HCT116 (cell line): Measurements from ENCODE around the gene PI4KA. TPM values are rescaled to one million over a fixed set of nuclear protein-coding genes. Genes with fewer than 3 reads are reported as not detected.

Experiments used
- ATAC-seq: fragments of 200-7000 bp; cut with Tn5 transposase; 2 replicates; pipeline ENCODE4 v1.9.1; 2020; ENCODE audit warnings: mild to moderate bottlenecking, moderate library complexity
- BruUV-seq: library from RNA; stranded (reverse); fragments of 400-500 nt; replicated peaks from 2 replicates; lab custom pipeline; 2021; lab: Mats Ljungman, UMichigan
- CTCF ChIA-PET: fragments of 300-600 bp; sonication (Branson Sonifier 250); formaldehyde crosslinking; loops from one replicate; lab custom pipeline; 2021; ENCODE audit warnings: antibody characterized with exemption; lab: Charles Lee
- POLR2A ChIA-PET: fragments of 300-600, 350-600 bp; sonication (Branson Sonifier 250); formaldehyde crosslinking; loops from one replicate; lab custom pipeline; 2021; ENCODE audit warnings: antibody characterized with exemption; lab: Charles Lee
- RAD21 ChIA-PET, 2 experiments: fragments of 300-600 bp; sonication (Branson Sonifier 250); formaldehyde crosslinking; loops; one replicate each; lab custom pipeline; 2023; ENCODE audit warnings: low total read pairs in 2 of 2; ENCODE audit not compliant: uncharacterized antibody in 2 of 2, unreplicated experiment in 2 of 2, low non-redundant PET in 1 of 2; lab: Charles Lee
- DNase-seq: peaks from one replicate; pipeline ENCODE4 v3.0.0-alpha.2; 2010; ENCODE audit warnings: low read depth, low spot score
- H2AFZ ChIP-seq: fragments of 200-600 bp; shearing (Covaris generic), sonication (generic); 2 replicates; pipeline ENCODE4 v1.6.1; 2017; ENCODE audit warnings: low read depth, mixed run types, mixed read lengths, antibody characterized with exemption, low read length; ENCODE audit not compliant: poor library complexity, severe bottlenecking
- H3K27ac ChIP-seq: 2 replicates; pipeline ENCODE4 v1.5.1; 2012; ENCODE audit warnings: low read depth, low read length
- H3K27me3 ChIP-seq: fragments of 200-600 bp; sonication (generic); 2 replicates; pipeline ENCODE4 v1.6.1; 2016; ENCODE audit warnings: mixed run types, low read length, mixed read lengths; ENCODE audit not compliant: insufficient read depth
- H3K36me3 ChIP-seq, 2 experiments: fragments of 200-500 bp in 1 of 2; fragments of 200-600 bp in 1 of 2; sonication (Bioruptor generic) in 1 of 2; sonication (generic) in 1 of 2; 2 replicates each; pipeline versions ENCODE4 v1.5.1 to v1.6.1; 2014 to 2016; ENCODE audit warnings: low read length in 2 of 2, inconsistent platforms in 1 of 2, mixed read lengths in 1 of 2, mixed run types in 1 of 2; ENCODE audit not compliant: insufficient read depth in 2 of 2, control insufficient read depth in 1 of 2
- H3K4me1 ChIP-seq, 2 experiments: fragments of 200-600 bp in 1 of 2; sonication (generic) in 1 of 2; 2 replicates each; pipeline versions ENCODE4 v1.5.1 to v1.6.1; 2012 to 2017; ENCODE audit warnings: low read length in 2 of 2, inconsistent platforms in 1 of 2, mild to moderate bottlenecking in 1 of 2, mixed read lengths in 1 of 2, mixed run types in 1 of 2, moderate library complexity in 1 of 2; ENCODE audit not compliant: insufficient read depth in 2 of 2, control insufficient read depth in 1 of 2
- H3K4me2 ChIP-seq: fragments of 200-600 bp; sonication (generic); 2 replicates; pipeline ENCODE4 v1.6.1; 2017; ENCODE audit warnings: mixed run types, low read length, mixed read lengths
- H3K4me3 ChIP-seq, 2 experiments: fragments of 200-600 bp in 1 of 2; sonication (generic) in 1 of 2; replicated peaks in 1 of 2; 2 replicates each; pipeline ENCODE4 v1.5.1; 2011 to 2016; ENCODE audit warnings: low read length in 2 of 2, control low read depth in 1 of 2, low read depth in 1 of 2, mild to moderate bottlenecking in 1 of 2, mixed read lengths in 1 of 2, mixed run types in 1 of 2
- H3K79me2 ChIP-seq: fragments of 200-600 bp; sonication (generic); 2 replicates; pipeline ENCODE4 v1.6.1; 2017; ENCODE audit warnings: mild to moderate bottlenecking, mixed run types, low read length, moderate library complexity, mixed read lengths; ENCODE audit not compliant: insufficient read depth
- H3K9ac ChIP-seq: fragments of 200-600 bp; sonication (generic); 2 replicates; pipeline ENCODE4 v1.6.1; 2016; ENCODE audit warnings: low read length, mixed read lengths
- H3K9me2 ChIP-seq: fragments of 200-600 bp; sonication (generic), shearing (Covaris generic); 2 replicates; pipeline ENCODE4 v1.6.1; 2017; ENCODE audit warnings: mixed run types, mild to moderate bottlenecking, moderate library complexity; ENCODE audit not compliant: insufficient read depth
- H3K9me3 ChIP-seq, 2 experiments: fragments of 200-500 bp in 1 of 2; fragments of 200-600 bp in 1 of 2; sonication (Bioruptor generic) in 1 of 2; sonication (generic) in 1 of 2; 2 replicates each; pipeline ENCODE4 v1.6.1; 2014 to 2017; ENCODE audit warnings: low read length in 2 of 2, mixed read lengths in 2 of 2, inconsistent platforms in 1 of 2, low read depth in 1 of 2, mild to moderate bottlenecking in 1 of 2, mixed run types in 1 of 2, moderate library complexity in 1 of 2; ENCODE audit not compliant: control insufficient read depth in 1 of 2, insufficient read depth in 1 of 2
- H4K20me1 ChIP-seq: fragments of 200-600 bp; sonication (generic), shearing (Covaris generic); 2 replicates; pipeline ENCODE4 v1.6.1; 2017; ENCODE audit warnings: mixed run types, mild to moderate bottlenecking, moderate library complexity; ENCODE audit not compliant: insufficient read depth
- CBX3 ChIP-seq: IDR thresholded peaks from 2 replicates; pipeline ENCODE4 v1.6.1; 2012; ENCODE audit warnings: low read depth
- EGR1 ChIP-seq: IDR thresholded peaks from 2 replicates; pipeline ENCODE4 v1.6.1; 2012; ENCODE audit warnings: low read depth
- EZH2 ChIP-seq: fragments of 200-600 bp; sonication (generic); IDR thresholded peaks from 2 replicates; pipeline ENCODE4 v1.6.1; 2017; ENCODE audit warnings: antibody characterized with exemption, mixed run types
- JUND ChIP-seq: IDR thresholded peaks from 2 replicates; pipeline ENCODE4 v1.6.1; 2012
- TCF7L2 ChIP-seq: IDR thresholded peaks from 2 replicates; pipeline ENCODE4 v1.7.0; 2011; ENCODE audit warnings: borderline replicate concordance, inconsistent platforms; ENCODE audit not compliant: insufficient read depth, insufficient read length; ENCODE audit errors: extremely low read depth
- ZFX ChIP-seq: fragments of 450-650 bp; IDR thresholded peaks from 2 replicates; pipeline ENCODE4 v1.6.1; 2017
- intact Hi-C: fragments of 100-400 bp; cut with micrococcal nuclease; formaldehyde crosslinking; loops from 2 replicates; pipeline ENCODE4 v1.10.0; 2022
- total RNA-seq: library from RNA; stranded (reverse); gene quantifications from one replicate; pipeline ENCODE4 v1.2.1, GENCODE V29; 2021; ENCODE audit not compliant: unreplicated experiment
- TF ChIP-seq, protein P1 (sequence below), 3 experiments: fragments of 200-600 bp in 1 of 3; sonication (generic) in 1 of 3; IDR thresholded peaks in 2 of 3; conservative IDR thresholded peaks in 1 of 3; 2 replicates each; pipeline ENCODE4 v1.5.1; 2012 to 2017; ENCODE audit warnings: low read depth in 2 of 3, low read length in 2 of 3, antibody characterized with exemption in 1 of 3, borderline replicate concordance in 1 of 3, control low read depth in 1 of 3, mild to moderate bottlenecking in 1 of 3, mixed read lengths in 1 of 3, mixed run types in 1 of 3, moderate library complexity in 1 of 3; ENCODE audit not compliant: insufficient read depth in 1 of 3
- TF ChIP-seq, protein P2 (sequence below): IDR thresholded peaks from 2 replicates; pipeline ENCODE4 v1.6.1; 2012; ENCODE audit warnings: low read depth
- TF ChIP-seq, protein P3 (sequence below): IDR thresholded peaks from 2 replicates; pipeline ENCODE4 v1.6.1; 2012

PI4KA gene
- total RNA-seq, 1 experiment from 2014 or later, result 59.6 TPM

DNA sequence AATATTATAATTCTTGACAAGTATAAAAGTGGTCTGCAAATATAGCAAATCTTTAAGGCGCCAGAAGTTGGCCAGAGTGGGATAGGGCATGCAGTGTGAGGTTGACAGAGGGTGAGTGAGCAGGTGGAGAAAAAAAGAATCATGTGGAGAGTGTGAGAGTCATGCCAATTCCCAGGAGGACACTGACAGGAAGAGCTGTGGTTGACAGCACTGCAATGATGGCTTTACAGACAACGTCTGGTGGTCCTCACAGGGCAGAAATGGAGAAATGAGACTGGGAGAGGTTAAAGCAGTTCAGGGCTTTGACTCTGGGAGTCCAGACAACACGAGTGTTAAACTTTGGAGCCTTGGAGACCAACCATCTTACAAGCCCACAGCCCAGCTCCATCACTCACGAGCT, 49.8 kb downstream of the PI4KA start:
- DNase-seq (no peak), ATAC-seq (no peak)
- intact Hi-C loops, result no loop called here
- no peaks in the 10 kb centered on the region for H3K27me3 ChIP-seq
- no peaks in the 10 kb centered on the region for H4K20me1 ChIP-seq
- ChIA-PET CTCF (no interaction called here), POLR2A (no interaction called here), RAD21 (no interaction called here)
- H3K4me3 ChIP-seq, result no peak overlapping the region
- no peak overlapping the region for H2AFZ ChIP-seq
- H3K4me2 ChIP-seq, result no peak overlapping the region
- H3K9me3 ChIP-seq, result no peaks in the 10 kb centered on the region
- peaks cover 10 to 23% of the 10 kb centered on the region in 2 experiments for H3K4me1 ChIP-seq
- H3K27ac ChIP-seq, result no peak overlapping the region
- BruUV-seq, result no TSS peak
- TF ChIP-seq ZFX (no peak), CBX3 (no peak), JUND (no peak), EZH2 (no peak), EGR1 (no peak), TCF7L2 (no peak)
- TF ChIP-seq, protein P1, sequence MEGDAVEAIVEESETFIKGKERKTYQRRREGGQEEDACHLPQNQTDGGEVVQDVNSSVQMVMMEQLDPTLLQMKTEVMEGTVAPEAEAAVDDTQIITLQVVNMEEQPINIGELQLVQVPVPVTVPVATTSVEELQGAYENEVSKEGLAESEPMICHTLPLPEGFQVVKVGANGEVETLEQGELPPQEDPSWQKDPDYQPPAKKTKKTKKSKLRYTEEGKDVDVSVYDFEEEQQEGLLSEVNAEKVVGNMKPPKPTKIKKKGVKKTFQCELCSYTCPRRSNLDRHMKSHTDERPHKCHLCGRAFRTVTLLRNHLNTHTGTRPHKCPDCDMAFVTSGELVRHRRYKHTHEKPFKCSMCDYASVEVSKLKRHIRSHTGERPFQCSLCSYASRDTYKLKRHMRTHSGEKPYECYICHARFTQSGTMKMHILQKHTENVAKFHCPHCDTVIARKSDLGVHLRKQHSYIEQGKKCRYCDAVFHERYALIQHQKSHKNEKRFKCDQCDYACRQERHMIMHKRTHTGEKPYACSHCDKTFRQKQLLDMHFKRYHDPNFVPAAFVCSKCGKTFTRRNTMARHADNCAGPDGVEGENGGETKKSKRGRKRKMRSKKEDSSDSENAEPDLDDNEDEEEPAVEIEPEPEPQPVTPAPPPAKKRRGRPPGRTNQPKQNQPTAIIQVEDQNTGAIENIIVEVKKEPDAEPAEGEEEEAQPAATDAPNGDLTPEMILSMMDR (IDR thresholded peaks at IDR 0.05 in 2 of 3, conservative IDR thresholded peaks at IDR 0.05 in 1 of 3; ENCODE audit: borderline replicate concordance in 1 of 3, insufficient read depth in 1 of 3, low read depth in 2 of 3, low read length in 2 of 3), result no peak
- TF ChIP-seq, protein P2, sequence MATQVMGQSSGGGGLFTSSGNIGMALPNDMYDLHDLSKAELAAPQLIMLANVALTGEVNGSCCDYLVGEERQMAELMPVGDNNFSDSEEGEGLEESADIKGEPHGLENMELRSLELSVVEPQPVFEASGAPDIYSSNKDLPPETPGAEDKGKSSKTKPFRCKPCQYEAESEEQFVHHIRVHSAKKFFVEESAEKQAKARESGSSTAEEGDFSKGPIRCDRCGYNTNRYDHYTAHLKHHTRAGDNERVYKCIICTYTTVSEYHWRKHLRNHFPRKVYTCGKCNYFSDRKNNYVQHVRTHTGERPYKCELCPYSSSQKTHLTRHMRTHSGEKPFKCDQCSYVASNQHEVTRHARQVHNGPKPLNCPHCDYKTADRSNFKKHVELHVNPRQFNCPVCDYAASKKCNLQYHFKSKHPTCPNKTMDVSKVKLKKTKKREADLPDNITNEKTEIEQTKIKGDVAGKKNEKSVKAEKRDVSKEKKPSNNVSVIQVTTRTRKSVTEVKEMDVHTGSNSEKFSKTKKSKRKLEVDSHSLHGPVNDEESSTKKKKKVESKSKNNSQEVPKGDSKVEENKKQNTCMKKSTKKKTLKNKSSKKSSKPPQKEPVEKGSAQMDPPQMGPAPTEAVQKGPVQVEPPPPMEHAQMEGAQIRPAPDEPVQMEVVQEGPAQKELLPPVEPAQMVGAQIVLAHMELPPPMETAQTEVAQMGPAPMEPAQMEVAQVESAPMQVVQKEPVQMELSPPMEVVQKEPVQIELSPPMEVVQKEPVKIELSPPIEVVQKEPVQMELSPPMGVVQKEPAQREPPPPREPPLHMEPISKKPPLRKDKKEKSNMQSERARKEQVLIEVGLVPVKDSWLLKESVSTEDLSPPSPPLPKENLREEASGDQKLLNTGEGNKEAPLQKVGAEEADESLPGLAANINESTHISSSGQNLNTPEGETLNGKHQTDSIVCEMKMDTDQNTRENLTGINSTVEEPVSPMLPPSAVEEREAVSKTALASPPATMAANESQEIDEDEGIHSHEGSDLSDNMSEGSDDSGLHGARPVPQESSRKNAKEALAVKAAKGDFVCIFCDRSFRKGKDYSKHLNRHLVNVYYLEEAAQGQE, result no peak
- TF ChIP-seq, protein P3, sequence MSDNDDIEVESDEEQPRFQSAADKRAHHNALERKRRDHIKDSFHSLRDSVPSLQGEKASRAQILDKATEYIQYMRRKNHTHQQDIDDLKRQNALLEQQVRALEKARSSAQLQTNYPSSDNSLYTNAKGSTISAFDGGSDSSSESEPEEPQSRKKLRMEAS, result no peak
- no peaks in the 10 kb centered on the region for H3K79me2 ChIP-seq
- peaks cover 6 to 11% of the 10 kb centered on the region in 2 experiments; a peak in 3 of 4 replicates for H3K36me3 ChIP-seq
- H3K9ac ChIP-seq, result no peak overlapping the region
- no peaks in the 10 kb centered on the region for H3K9me2 ChIP-seq
